Measurements from ENCODE around the gene ADAR. TPM values are rescaled to one million over a fixed set of nuclear protein-coding genes. Genes with fewer than 3 reads are reported as not detected.

Gene ADAR
- total and polyA plus RNA-seq, 8 donors: 136 to 197 (median 151) TPM

GRCh38 chr1:154553056-154554030 lies 54.6 kb downstream of the ADAR start:
- intact Hi-C loops (cut with DNase I): no loop called here
- H3K27ac ChIP-seq: no peak overlapping the region
- peaks cover 5 to 75% of the 10 kb centered on the region in 2 donors for H3K36me3 ChIP-seq
- no peak overlapping the region for H3K4me3 ChIP-seq
- no peaks in the 10 kb centered on the region for H3K27me3 ChIP-seq
- H3K9me3 ChIP-seq: no peaks in the 10 kb centered on the region
- ATAC-seq: no peak
- TF ChIP-seq CTCF (IDR thresholded peaks at IDR 0.05): no peak
- no peak for DNase-seq
- peaks cover 5 to 31% of the 10 kb centered on the region in 2 donors for H3K4me1 ChIP-seq

GRCh38 chr1:154552036-154552435 lies 56.0 kb downstream of the ADAR start:
- H3K36me3 ChIP-seq: peaks cover 5 to 79% of the 10 kb centered on the region in 2 donors
- H3K27me3 ChIP-seq: no peaks in the 10 kb centered on the region
- H3K27ac ChIP-seq: no peak overlapping the region
- no peak for TF ChIP-seq CTCF (IDR thresholded peaks at IDR 0.05)
- no peak overlapping the region for H3K4me3 ChIP-seq
- peaks cover 5 to 24% of the 10 kb centered on the region in 2 donors for H3K4me1 ChIP-seq
- H3K9me3 ChIP-seq: no peaks in the 10 kb centered on the region
- no peak for ATAC-seq
- DNase-seq: no peak
- intact Hi-C loops (cut with DNase I): no loop called here

GRCh38 chr1:154551474-154551873 lies 56.5 kb downstream of the ADAR start:
- H3K9me3 ChIP-seq: no peaks in the 10 kb centered on the region
- TF ChIP-seq CTCF (IDR thresholded peaks at IDR 0.05): no peak
- ATAC-seq (no peak), DNase-seq (no peak)
- no peak overlapping the region for H3K27ac ChIP-seq
- H3K27me3 ChIP-seq: no peaks in the 10 kb centered on the region
- intact Hi-C loops (cut with DNase I): no loop called here
- no peak overlapping the region for H3K4me3 ChIP-seq
- H3K36me3 ChIP-seq: peaks cover 5 to 79% of the 10 kb centered on the region in 2 donors
- H3K4me1 ChIP-seq: peaks cover 0 to 18% of the 10 kb centered on the region in 2 donors

- peaks cover 0 to 13% of the 10 kb centered on the region in 2 donors for H3K4me1 ChIP-seq
- H3K9me3 ChIP-seq: no peaks in the 10 kb centered on the region
- H3K27ac ChIP-seq: no peak overlapping the region
- peaks cover 5 to 77% of the 10 kb centered on the region in 2 donors for H3K36me3 ChIP-seq
- no peak overlapping the region for H3K4me3 ChIP-seq
- TF ChIP-seq CTCF (IDR thresholded peaks at IDR 0.05): no peak
- DNase-seq: no peak
- ATAC-seq: no peak
- H3K27me3 ChIP-seq: no peaks in the 10 kb centered on the region
- intact Hi-C loops (cut with DNase I): no loop called here
Observed at GRCh38 chr1:154550657-154551056, 57.3 kb downstream of the ADAR start.

- no peak for DNase-seq
- Histone ChIP-seq H3K9me3 (no peaks in the 10 kb centered on the region), H3K4me3 (no peak overlapping the region), H3K27ac (no peak overlapping the region), H3K4me1 (peaks cover 0 to 13% of the 10 kb centered on the region in 2 donors), H3K27me3 (no peaks in the 10 kb centered on the region), H3K36me3 (peaks cover 5 to 71% of the 10 kb centered on the region in 2 donors)
- no peak for ATAC-seq
- intact Hi-C loops (cut with DNase I): no loop called here
- TF ChIP-seq CTCF (IDR thresholded peaks at IDR 0.05): no peak
Observed at GRCh38 chr1:154550070-154550469, 57.9 kb downstream of the ADAR start.

Data from left lung (tissue), 10 donors.